Measurements from ENCODE around the gene HFM1.
A peak's percentile ranks its signal among the peaks of the same experiment; 100 is the strongest.
"Not testable (repeated sequence)": the region's sequence is repeated elsewhere in the genome, so short reads cannot be mapped to it uniquely, and the experiment has no call there.

Gene HFM1
- long read RNA-seq, donor 1, partial matches to known transcripts: 16 of 16 reads
- long read RNA-seq, donor 1, other reads (novel, unspliced or antisense): 0 of 16 reads
- long read RNA-seq, donor 2: 0 reads
- long read RNA-seq, donor 3: 0 reads
- long read RNA-seq, donor 4: 0 reads
- long read RNA-seq, donor 5: 0 reads
- long read RNA-seq, donor 6: 0 reads
- long read RNA-seq, donor 7: 0 reads
- long read RNA-seq, donor 8: 0 reads

GRCh38 chr1:91404151-91405012 lies at the start of gene HFM1:
HFM1 (minus strand) TSS chr1:91404837; CDS start chr1:91401082, 3,755 bp downstream.
- peak; percentile 97 for DNase-seq

- DNase-seq: no peak
Measured at GRCh38 chr1:91454136-91454535, 49.5 kb upstream of the HFM1 start.

GRCh38 chr1:91450260-91450659 lies 45.6 kb upstream of the HFM1 start:
- no peak for DNase-seq

- DNase-seq: not testable (repeated sequence)
Measured at GRCh38 chr1:91447782-91448181, 43.1 kb upstream of the HFM1 start.

GRCh38 chr1:91441980-91442379 lies 37.3 kb upstream of the HFM1 start:
- not testable (repeated sequence) for DNase-seq

GRCh38 chr1:91440847-91441246 lies 36.2 kb upstream of the HFM1 start:
- no peak for DNase-seq

GRCh38 chr1:91439016-91439415 lies 34.4 kb upstream of the HFM1 start:
- DNase-seq: no peak

- DNase-seq: no peak
Measured at GRCh38 chr1:91428182-91428798, 23.7 kb upstream of the HFM1 start.

- no peak for DNase-seq
Measured at GRCh38 chr1:91427741-91428140, 23.1 kb upstream of the HFM1 start.

- DNase-seq: not testable (repeated sequence)
Measured at GRCh38 chr1:91422523-91422922, 17.9 kb upstream of the HFM1 start.

- DNase-seq: no peak
Measured at GRCh38 chr1:91412371-91412770, 7.7 kb upstream of the HFM1 start.

- DNase-seq: no peak
Measured at GRCh38 chr1:91406773-91407389, 2.2 kb upstream of the HFM1 start.

- no peak for DNase-seq
Measured at GRCh38 chr1:91402023-91402422, 2.6 kb downstream of the HFM1 start.

GRCh38 chr1:91400133-91400725 lies 4.4 kb downstream of the HFM1 start:
- DNase-seq: no peak

GRCh38 chr1:91398291-91398690 lies 6.3 kb downstream of the HFM1 start:
- no peak for DNase-seq

- no peak for DNase-seq
Measured at GRCh38 chr1:91397605-91398004, 7.0 kb downstream of the HFM1 start.

GRCh38 chr1:91393042-91393441 lies 11.6 kb downstream of the HFM1 start:
- no peak for DNase-seq

- DNase-seq: no peak
Measured at GRCh38 chr1:91386109-91386508, 18.5 kb downstream of the HFM1 start.

GRCh38 chr1:91383456-91383855 lies 21.2 kb downstream of the HFM1 start:
- no peak for DNase-seq

- no peak for DNase-seq
Measured at GRCh38 chr1:91381844-91382243, 22.8 kb downstream of the HFM1 start.

- DNase-seq: no peak
Measured at GRCh38 chr1:91374086-91374485, 30.6 kb downstream of the HFM1 start.

GRCh38 chr1:91372230-91372629 lies 32.4 kb downstream of the HFM1 start:
- not testable (repeated sequence) for DNase-seq

Data from right kidney (tissue), 9 donors.